ENCODE data around the gene FNDC3B. TPM values are rescaled to one million over a fixed set of nuclear protein-coding genes. Genes with fewer than 3 reads are reported as not detected.

Gene FNDC3B
- total RNA-seq, 1 donor from 2014 or later, result 29.5 TPM

- H3K27ac ChIP-seq, result no peak overlapping the region
- no peaks in the 10 kb centered on the region for H3K27me3 ChIP-seq
- Mint-ChIP-seq H3K27me3 (ENCODE audit: insufficient read depth, low read depth) (peaks cover 4% of the 10 kb centered on the region), H3K9me3 (peaks cover 28% of the 10 kb centered on the region), H3K36me3 (peaks cover 74% of the 10 kb centered on the region), H3K4me1 (no peaks in the 10 kb centered on the region), H3K27ac (no peak overlapping the region), H3K4me3 (no peak overlapping the region)
- no peak for DNase-seq (ENCODE audit: low spot score)
- H4K20me1 ChIP-seq (ENCODE audit: low read depth), result no peaks in the 10 kb centered on the region
- TF ChIP-seq EZH2 (IDR thresholded peaks at IDR 0.05), result no peak
- TF ChIP-seq EZH2phosphoT487 (IDR thresholded peaks at IDR 0.05), result no peak
- no peaks in the 10 kb centered on the region for H3K79me2 ChIP-seq (ENCODE audit: low read depth)
- H3K4me1 ChIP-seq, result no peaks in the 10 kb centered on the region
- no peak overlapping the region for H3K4me2 ChIP-seq
- H3K36me3 ChIP-seq, result peaks cover 22% of the 10 kb centered on the region
- no peaks in the 10 kb centered on the region for H3F3A ChIP-seq (ENCODE audit: low read depth)
- no peak overlapping the region for H2AFZ ChIP-seq (replicated peaks)
- no peaks in the 10 kb centered on the region for H3K9me3 ChIP-seq (ENCODE audit: low read depth)
- H3K9ac ChIP-seq, result no peak overlapping the region
- no peak overlapping the region for H3K4me3 ChIP-seq
Observed at GRCh38 chr3:172379372-172379771, 340.0 kb downstream of the FNDC3B start.

- Histone ChIP-seq H3K9ac (no peak overlapping the region), H3F3A (ENCODE audit: low read depth) (no peaks in the 10 kb centered on the region), H3K36me3 (peaks cover 22% of the 10 kb centered on the region), H3K79me2 (ENCODE audit: low read depth) (no peaks in the 10 kb centered on the region), H3K4me3 (no peak overlapping the region), H3K27me3 (no peaks in the 10 kb centered on the region), H3K4me2 (no peak overlapping the region), H4K20me1 (ENCODE audit: low read depth) (no peaks in the 10 kb centered on the region), H3K9me3 (ENCODE audit: low read depth) (no peaks in the 10 kb centered on the region), H3K4me1 (no peaks in the 10 kb centered on the region), H2AFZ (replicated peaks) (no peak overlapping the region), H3K27ac (no peak overlapping the region)
- Mint-ChIP-seq H3K9me3 (peaks cover 28% of the 10 kb centered on the region), H3K36me3 (peaks cover 70% of the 10 kb centered on the region), H3K27ac (no peak overlapping the region), H3K27me3 (ENCODE audit: insufficient read depth, low read depth) (peaks cover 4% of the 10 kb centered on the region), H3K4me3 (no peak overlapping the region), H3K4me1 (no peaks in the 10 kb centered on the region)
- no peak for TF ChIP-seq EZH2phosphoT487 (IDR thresholded peaks at IDR 0.05)
- no peak for TF ChIP-seq CTCF (IDR thresholded peaks at IDR 0.05)
- TF ChIP-seq EZH2 (IDR thresholded peaks at IDR 0.05), result no peak
- no peak for DNase-seq (ENCODE audit: low spot score)
Observed at GRCh38 chr3:172380632-172381031, 341.3 kb downstream of the FNDC3B start.

GRCh38 chr3:172383306-172383796 lies 344.0 kb downstream of the FNDC3B start:
- Mint-ChIP-seq H3K9me3 (peaks cover 27% of the 10 kb centered on the region), H3K27ac (no peak overlapping the region), H3K4me1 (no peaks in the 10 kb centered on the region), H3K4me3 (no peak overlapping the region), H3K36me3 (peaks cover 53% of the 10 kb centered on the region), H3K27me3 (ENCODE audit: insufficient read depth, low read depth) (peaks cover under 1% of the 10 kb centered on the region)
- Histone ChIP-seq H3K36me3 (peaks cover 18% of the 10 kb centered on the region), H3K27me3 (no peaks in the 10 kb centered on the region), H3K79me2 (ENCODE audit: low read depth) (no peaks in the 10 kb centered on the region), H3K4me3 (no peak overlapping the region), H3K9ac (no peak overlapping the region), H3K4me1 (no peaks in the 10 kb centered on the region), H2AFZ (replicated peaks) (no peak overlapping the region), H3F3A (ENCODE audit: low read depth) (no peaks in the 10 kb centered on the region), H4K20me1 (ENCODE audit: low read depth) (no peaks in the 10 kb centered on the region), H3K4me2 (no peak overlapping the region), H3K27ac (no peak overlapping the region), H3K9me3 (ENCODE audit: low read depth) (no peaks in the 10 kb centered on the region)
- no peak for DNase-seq (ENCODE audit: low spot score)
- no peak for TF ChIP-seq CTCF (IDR thresholded peaks at IDR 0.05)
- TF ChIP-seq EZH2 (IDR thresholded peaks at IDR 0.05), result no peak
- no peak for TF ChIP-seq EZH2phosphoT487 (IDR thresholded peaks at IDR 0.05)

- Mint-ChIP-seq H3K27me3 (ENCODE audit: insufficient read depth, low read depth) (no peaks in the 10 kb centered on the region), H3K27ac (no peak overlapping the region), H3K36me3 (peaks cover 41% of the 10 kb centered on the region), H3K4me1 (no peaks in the 10 kb centered on the region), H3K9me3 (peaks cover 14% of the 10 kb centered on the region), H3K4me3 (no peak overlapping the region)
- no peak overlapping the region for H3K4me3 ChIP-seq
- H3K4me2 ChIP-seq, result no peak overlapping the region
- H3K27ac ChIP-seq, result no peak overlapping the region
- no peak overlapping the region for H3K9ac ChIP-seq
- H3F3A ChIP-seq (ENCODE audit: low read depth), result no peaks in the 10 kb centered on the region
- no peaks in the 10 kb centered on the region for H3K27me3 ChIP-seq
- no peaks in the 10 kb centered on the region for H3K9me3 ChIP-seq (ENCODE audit: low read depth)
- H3K79me2 ChIP-seq (ENCODE audit: low read depth), result no peaks in the 10 kb centered on the region
- no peak for DNase-seq (ENCODE audit: low spot score)
- TF ChIP-seq EZH2phosphoT487 (IDR thresholded peaks at IDR 0.05) (no peak), CTCF (IDR thresholded peaks at IDR 0.05) (no peak), EZH2 (IDR thresholded peaks at IDR 0.05) (no peak)
- H4K20me1 ChIP-seq (ENCODE audit: low read depth), result no peaks in the 10 kb centered on the region
- H2AFZ ChIP-seq (replicated peaks), result no peak overlapping the region
- no peaks in the 10 kb centered on the region for H3K4me1 ChIP-seq
- peaks cover 10% of the 10 kb centered on the region for H3K36me3 ChIP-seq
Observed at GRCh38 chr3:172384836-172385235, 345.5 kb downstream of the FNDC3B start.

All from neural progenitor cell (in vitro differentiated cells).